GM18868 (cell line): ENCODE data around the gene PSG1.
"Not testable (repeated sequence)": the region's sequence is repeated elsewhere in the genome, so short reads cannot be mapped to it uniquely, and the experiment has no call there.

Source experiments
- ATAC-seq: cut with Tn5 transposase; IDR thresholded peaks from one replicate; pipeline ENCODE4 v1.9.1; 2021; ENCODE audit warnings: mild to moderate bottlenecking, moderate library complexity; ENCODE audit not compliant: unreplicated experiment

Gene PSG1

GRCh38 chr19:42882010-42882409 is 2.5 kb upstream of the PSG1 start:
- not testable (repeated sequence) for ATAC-seq

GRCh38 chr19:42881279-42881678 is 1.8 kb upstream of the PSG1 start:
- not testable (repeated sequence) for ATAC-seq

- not testable (repeated sequence) for ATAC-seq
Measured at GRCh38 chr19:42880621-42881020, 1.1 kb upstream of the PSG1 start.

- not testable (repeated sequence) for ATAC-seq
Measured at GRCh38 chr19:42876596-42876995, 2.9 kb downstream of the PSG1 start.

GRCh38 chr19:42875881-42876280 is 3.6 kb downstream of the PSG1 start:
- ATAC-seq = not testable (repeated sequence)

GRCh38 chr19:42874901-42875813 is 4.4 kb downstream of the PSG1 start:
- ATAC-seq = not testable (repeated sequence)

GRCh38 chr19:42874136-42874535 is 5.4 kb downstream of the PSG1 start:
- not testable (repeated sequence) for ATAC-seq

- ATAC-seq = no peak
Measured at GRCh38 chr19:42872608-42873007, 6.9 kb downstream of the PSG1 start.

- ATAC-seq = no peak
Measured at GRCh38 chr19:42857544-42857867, 22.0 kb downstream of the PSG1 start.

- not testable (repeated sequence) for ATAC-seq
Measured at GRCh38 chr19:42856866-42857543, 22.5 kb downstream of the PSG1 start.

- ATAC-seq = not testable (repeated sequence)
Measured at GRCh38 chr19:42854745-42855144, 24.8 kb downstream of the PSG1 start.

- not testable (repeated sequence) for ATAC-seq
Measured at GRCh38 chr19:42853231-42853630, 26.3 kb downstream of the PSG1 start.

- ATAC-seq = not testable (repeated sequence)
Measured at GRCh38 chr19:42852821-42853220, 26.7 kb downstream of the PSG1 start.

GRCh38 chr19:42851718-42852280 is 27.7 kb downstream of the PSG1 start:
- ATAC-seq = not testable (repeated sequence)

- ATAC-seq = no peak
Measured at GRCh38 chr19:42850981-42851717, 28.4 kb downstream of the PSG1 start.

- no peak for ATAC-seq
Measured at GRCh38 chr19:42846597-42846996, 32.9 kb downstream of the PSG1 start.

- not testable (repeated sequence) for ATAC-seq
Measured at GRCh38 chr19:42843631-42844030, 35.9 kb downstream of the PSG1 start.

- ATAC-seq = not testable (repeated sequence)
Measured at GRCh38 chr19:42832746-42833442, 46.6 kb downstream of the PSG1 start.

GRCh38 chr19:42832023-42832680 is 47.4 kb downstream of the PSG1 start:
- not testable (repeated sequence) for ATAC-seq
